Endothelial cell of umbilical vein (primary cell): ENCODE results near the gene PPP1R16B. TPM values are rescaled to one million over a fixed set of nuclear protein-coding genes. Genes with fewer than 3 reads are reported as not detected.

Source experiments
- BruUV-seq: library from RNA; stranded (reverse); fragments of 400-500 nt; replicated peaks from 2 replicates; lab custom pipeline; 2021; lab: Mats Ljungman, UMichigan
- CTCF ChIA-PET: fragments of 300-600, 350-600 bp; sonication (Branson Sonifier 250); formaldehyde crosslinking; loops from one replicate; lab custom pipeline; 2021; ENCODE audit warnings: antibody characterized with exemption, inconsistent platforms; lab: Charles Lee
- POLR2A ChIA-PET: fragments of 300-600, 350-600 bp; sonication (Branson Sonifier 250); formaldehyde crosslinking; loops from one replicate; lab custom pipeline; 2021; ENCODE audit warnings: antibody characterized with exemption, inconsistent platforms; lab: Charles Lee
- DNase-seq: peaks from one replicate; pipeline ENCODE4 v3.0.0-alpha.2; 2011; ENCODE audit warnings: low read depth, low spot score
- FAIRE-seq: peaks from 2 replicates; lab custom pipeline; 2011; peaks lifted over from hg19 to GRCh38; lab: Jason Lieb, UNC
- H2AFZ ChIP-seq: 2 replicates; pipeline ENCODE4 v1.6.0; 2012; ENCODE audit warnings: low read depth, low read length, control low read depth, inconsistent platforms
- H3K27ac ChIP-seq: 2 replicates; pipeline ENCODE4 v1.5.1; 2011; ENCODE audit warnings: low read depth, mild to moderate bottlenecking, control low read depth, low read length, moderate library complexity; ENCODE audit not compliant: insufficient read depth
- H3K27me3 ChIP-seq, 2 experiments: 2 replicates each; pipeline versions ENCODE4 v1.6.0 to v1.6.1; 2011; ENCODE audit warnings: low read length in 2 of 2, mixed read lengths in 1 of 2; ENCODE audit not compliant: control insufficient read depth in 2 of 2, insufficient read depth in 2 of 2
- H3K36me3 ChIP-seq, 2 experiments: 2 replicates in 1 of 2; 3 replicates in 1 of 2; pipeline ENCODE4 v1.5.1; 2011; ENCODE audit warnings: low read length in 2 of 2, mild to moderate bottlenecking in 1 of 2, moderate library complexity in 1 of 2; ENCODE audit not compliant: control insufficient read depth in 2 of 2, insufficient read depth in 2 of 2; ENCODE audit errors: extremely low read depth in 1 of 2
- H3K4me1 ChIP-seq: 3 replicates; pipeline ENCODE4 v1.5.1; 2011; ENCODE audit warnings: mild to moderate bottlenecking, low read length; ENCODE audit not compliant: control insufficient read depth, insufficient read depth; ENCODE audit errors: extremely low read depth
- H3K4me2 ChIP-seq: 2 replicates; pipeline ENCODE4 v1.6.1; 2011; ENCODE audit warnings: low read length, control low read depth, mixed read lengths; ENCODE audit not compliant: insufficient read depth
- H3K4me3 ChIP-seq, 3 experiments: fragments of 200-600 bp in 1 of 3; sonication (generic), shearing (Covaris generic) in 1 of 3; replicated peaks in 1 of 3; 2 replicates each; pipeline ENCODE4 v1.5.1; 2011 to 2016; ENCODE audit warnings: control low read depth in 3 of 3, low read length in 3 of 3, mild to moderate bottlenecking in 2 of 3, inconsistent platforms in 1 of 3, low read depth in 1 of 3, moderate library complexity in 1 of 3; ENCODE audit not compliant: insufficient read depth in 1 of 3
- H3K79me2 ChIP-seq: 2 replicates; pipeline ENCODE4 v1.6.0; 2012; ENCODE audit warnings: low read length, inconsistent platforms; ENCODE audit not compliant: control insufficient read depth, insufficient read depth
- H3K9ac ChIP-seq: replicated peaks from 2 replicates; pipeline ENCODE3; 2011; ENCODE audit warnings: low read length, control low read depth; ENCODE audit not compliant: insufficient read depth; ENCODE audit errors: extremely low read depth
- H3K9me1 ChIP-seq: replicated peaks from 3 replicates; pipeline ENCODE4 v1.6.0; 2011; ENCODE audit warnings: mild to moderate bottlenecking, low read length; ENCODE audit not compliant: control insufficient read depth, insufficient read depth; ENCODE audit errors: extremely low read depth
- H3K9me3 ChIP-seq: replicated peaks from 2 replicates; pipeline ENCODE4 v1.5.1; 2012; ENCODE audit warnings: low read length, inconsistent platforms; ENCODE audit not compliant: control insufficient read depth, insufficient read depth
- H4K20me1 ChIP-seq: replicated peaks from 2 replicates; pipeline ENCODE3; 2011; ENCODE audit warnings: mild to moderate bottlenecking, low read length; ENCODE audit not compliant: control insufficient read depth, insufficient read depth; ENCODE audit errors: extremely low read depth
- EZH2 ChIP-seq: IDR thresholded peaks from 2 replicates; pipeline ENCODE4 v1.6.1; 2012; ENCODE audit warnings: borderline replicate concordance, low read depth, mild to moderate bottlenecking, moderate library complexity, low read length, inconsistent platforms; ENCODE audit not compliant: severe bottlenecking
- FOS ChIP-seq: IDR thresholded peaks from 2 replicates; pipeline ENCODE4 v1.6.1; 2011; ENCODE audit warnings: mild to moderate bottlenecking, low read length, moderate library complexity, borderline replicate concordance; ENCODE audit not compliant: insufficient read depth
- GATA2 ChIP-seq: IDR thresholded peaks from 2 replicates; pipeline ENCODE4 v1.7.0; 2011; ENCODE audit warnings: low read depth, mild to moderate bottlenecking, moderate library complexity, mixed read lengths, low read length; ENCODE audit not compliant: insufficient read length, insufficient read depth
- JUN ChIP-seq: IDR thresholded peaks from 2 replicates; pipeline ENCODE4 v1.6.1; 2011; ENCODE audit warnings: borderline replicate concordance, low read depth; ENCODE audit not compliant: insufficient read length, insufficient read depth
- MYC ChIP-seq: IDR thresholded peaks from one replicate; pipeline ENCODE4 v1.6.1; 2011; ENCODE audit warnings: mild to moderate bottlenecking, low read depth, low read length
- POLR2A ChIP-seq: IDR thresholded peaks from 2 replicates; pipeline ENCODE4 v1.6.1; 2012; ENCODE audit warnings: low read depth, mild to moderate bottlenecking, control low read depth, low read length
- POLR2AphosphoS5 ChIP-seq: IDR thresholded peaks from 2 replicates; pipeline ENCODE4 v1.6.1; 2012; ENCODE audit warnings: low read depth, mild to moderate bottlenecking, control low read depth, low read length, moderate library complexity; ENCODE audit not compliant: insufficient read depth
- dilution Hi-C: fragments of 300-500 bp; cut with MboI; formaldehyde crosslinking; loops from one replicate; pipeline ENCODE4 v1.15.0; 2019; ENCODE audit warnings: low sequenced_read_pairs; ENCODE audit not compliant: extremely low pct_ligation_motif_present
- intact Hi-C: fragments of 100-400 bp; cut with micrococcal nuclease; formaldehyde crosslinking; loops from one replicate; pipeline ENCODE4 v1.10.0; 2022
- polyA plus RNA-seq, 4 experiments: library from polyadenylated mRNA; depleted of rRNA in 3 of 4; stranded (reverse) in 3 of 4; unstranded in 1 of 4; fragments of >200 nt; gene quantifications; 2 replicates each; pipeline versions ENCODE4 v1.2.1 to v1.2.3, GENCODE V29; 2011 to 2012; ENCODE audit warnings: missing spikeins in 1 of 4
- total RNA-seq: library from RNA; stranded (reverse); gene quantifications from 2 replicates; pipeline ENCODE4 v1.2.3, GENCODE V29; 2021
- TF ChIP-seq, protein P1 (sequence below), 2 donors: IDR thresholded peaks; 1 replicate in 1 of 2; 2 replicates in 1 of 2; pipeline ENCODE4 v1.5.1; 2011; ENCODE audit warnings: low read length in 2 of 2, mild to moderate bottlenecking in 2 of 2, moderate library complexity in 2 of 2, control low read depth in 1 of 2, inconsistent platforms in 1 of 2, low read depth in 1 of 2; ENCODE audit not compliant: insufficient read depth in 1 of 2; ENCODE audit errors: extremely low read depth in 1 of 2
- TF ChIP-seq, protein P2 (sequence below): IDR thresholded peaks from 2 replicates; pipeline ENCODE4 v1.6.1; 2011; ENCODE audit not compliant: insufficient read depth, insufficient read length

The PPP1R16B gene
- total and polyA plus RNA-seq, 2 donors (not counting 3 experiments of a cell fraction or from before 2014, with no cell fraction given), result 34.7 to 68.1 TPM

GRCh38 chr20:38945012-38945411 is 139.5 kb downstream of the PPP1R16B start:
- CTCF ChIA-PET, result no interaction called here
- Histone ChIP-seq H3K36me3 (peaks cover 4 to 39% of the 10 kb centered on the region in 2 experiments), H3K27me3 (no peaks in the 10 kb centered on the region), H3K27ac (no peak overlapping the region), H3K9me3 (no peaks in the 10 kb centered on the region), H4K20me1 (no peaks in the 10 kb centered on the region), H3K4me3 (no peak overlapping the region), H3K4me2 (no peak overlapping the region), H3K4me1 (peaks cover 2% of the 10 kb centered on the region), H3K9me1 (no peaks in the 10 kb centered on the region), H3K79me2 (peaks cover 73% of the 10 kb centered on the region), H2AFZ (no peak overlapping the region), H3K9ac (no peak overlapping the region)
- intact Hi-C loops, result no loop called here
- dilution Hi-C loops, result no loop called here
- DNase-seq, result no peak
- POLR2A ChIA-PET, result no interaction called here
- no TSS peak for BruUV-seq
- FAIRE-seq, result no peak
- TF ChIP-seq, protein P1, sequence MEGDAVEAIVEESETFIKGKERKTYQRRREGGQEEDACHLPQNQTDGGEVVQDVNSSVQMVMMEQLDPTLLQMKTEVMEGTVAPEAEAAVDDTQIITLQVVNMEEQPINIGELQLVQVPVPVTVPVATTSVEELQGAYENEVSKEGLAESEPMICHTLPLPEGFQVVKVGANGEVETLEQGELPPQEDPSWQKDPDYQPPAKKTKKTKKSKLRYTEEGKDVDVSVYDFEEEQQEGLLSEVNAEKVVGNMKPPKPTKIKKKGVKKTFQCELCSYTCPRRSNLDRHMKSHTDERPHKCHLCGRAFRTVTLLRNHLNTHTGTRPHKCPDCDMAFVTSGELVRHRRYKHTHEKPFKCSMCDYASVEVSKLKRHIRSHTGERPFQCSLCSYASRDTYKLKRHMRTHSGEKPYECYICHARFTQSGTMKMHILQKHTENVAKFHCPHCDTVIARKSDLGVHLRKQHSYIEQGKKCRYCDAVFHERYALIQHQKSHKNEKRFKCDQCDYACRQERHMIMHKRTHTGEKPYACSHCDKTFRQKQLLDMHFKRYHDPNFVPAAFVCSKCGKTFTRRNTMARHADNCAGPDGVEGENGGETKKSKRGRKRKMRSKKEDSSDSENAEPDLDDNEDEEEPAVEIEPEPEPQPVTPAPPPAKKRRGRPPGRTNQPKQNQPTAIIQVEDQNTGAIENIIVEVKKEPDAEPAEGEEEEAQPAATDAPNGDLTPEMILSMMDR (IDR thresholded peaks at IDR 0.05; ENCODE audit: extremely low read depth in 1 of 2, insufficient read depth in 1 of 2, low read depth in 1 of 2, low read length in 2 of 2), result no peak
- TF ChIP-seq POLR2AphosphoS5 (no peak), MYC (no peak)

- POLR2A ChIA-PET, result no interaction called here
- no peaks in the 10 kb centered on the region for H4K20me1 ChIP-seq
- no peak overlapping the region for H2AFZ ChIP-seq
- no peaks in the 10 kb centered on the region for H3K9me1 ChIP-seq
- no peak overlapping the region for H3K9ac ChIP-seq
- CTCF ChIA-PET, result interaction anchor here (0.7 to 0.9 kb wide), 2 partner anchors 21 to 35 kb away, joined by 3 read pairs; partner anchors contain the start of gene FAM83D
- dilution Hi-C loops (no loop called here), intact Hi-C loops (no loop called here)
- FAIRE-seq (no peak), DNase-seq (no peak)
- no peaks in the 10 kb centered on the region for H3K27me3 ChIP-seq
- H3K4me2 ChIP-seq, result no peak overlapping the region
- H3K4me1 ChIP-seq, result no peaks in the 10 kb centered on the region
- H3K79me2 ChIP-seq, result peaks cover 57% of the 10 kb centered on the region
- H3K4me3 ChIP-seq, result no peak overlapping the region
- no peaks in the 10 kb centered on the region for H3K9me3 ChIP-seq
- H3K27ac ChIP-seq, result no peak overlapping the region
- BruUV-seq, result no TSS peak
- peaks cover 12 to 34% of the 10 kb centered on the region in 2 experiments for H3K36me3 ChIP-seq
- TF ChIP-seq, protein P2, sequence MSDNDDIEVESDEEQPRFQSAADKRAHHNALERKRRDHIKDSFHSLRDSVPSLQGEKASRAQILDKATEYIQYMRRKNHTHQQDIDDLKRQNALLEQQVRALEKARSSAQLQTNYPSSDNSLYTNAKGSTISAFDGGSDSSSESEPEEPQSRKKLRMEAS, result no peak
- TF ChIP-seq FOS (no peak), MYC (no peak), POLR2AphosphoS5 (no peak), JUN (no peak), POLR2A (no peak), EZH2 (no peak), GATA2 (no peak)
- TF ChIP-seq, protein P1 (IDR thresholded peaks at IDR 0.05; ENCODE audit: extremely low read depth in 1 of 2, insufficient read depth in 1 of 2, low read depth in 1 of 2, low read length in 2 of 2), result no peak
Observed at GRCh38 chr20:38946836-38947235, 141.3 kb downstream of the PPP1R16B start.
